ENCODE measurements around the gene SLC6A8. TPM values are rescaled to one million over a fixed set of nuclear protein-coding genes. Genes with fewer than 3 reads are reported as not detected.

Gene SLC6A8
- total RNA-seq (2022; extraction: Qiagen RNA extraction) = 9.7 to 13.5 TPM (median 12.0 TPM) in 5 replicates

DNA sequence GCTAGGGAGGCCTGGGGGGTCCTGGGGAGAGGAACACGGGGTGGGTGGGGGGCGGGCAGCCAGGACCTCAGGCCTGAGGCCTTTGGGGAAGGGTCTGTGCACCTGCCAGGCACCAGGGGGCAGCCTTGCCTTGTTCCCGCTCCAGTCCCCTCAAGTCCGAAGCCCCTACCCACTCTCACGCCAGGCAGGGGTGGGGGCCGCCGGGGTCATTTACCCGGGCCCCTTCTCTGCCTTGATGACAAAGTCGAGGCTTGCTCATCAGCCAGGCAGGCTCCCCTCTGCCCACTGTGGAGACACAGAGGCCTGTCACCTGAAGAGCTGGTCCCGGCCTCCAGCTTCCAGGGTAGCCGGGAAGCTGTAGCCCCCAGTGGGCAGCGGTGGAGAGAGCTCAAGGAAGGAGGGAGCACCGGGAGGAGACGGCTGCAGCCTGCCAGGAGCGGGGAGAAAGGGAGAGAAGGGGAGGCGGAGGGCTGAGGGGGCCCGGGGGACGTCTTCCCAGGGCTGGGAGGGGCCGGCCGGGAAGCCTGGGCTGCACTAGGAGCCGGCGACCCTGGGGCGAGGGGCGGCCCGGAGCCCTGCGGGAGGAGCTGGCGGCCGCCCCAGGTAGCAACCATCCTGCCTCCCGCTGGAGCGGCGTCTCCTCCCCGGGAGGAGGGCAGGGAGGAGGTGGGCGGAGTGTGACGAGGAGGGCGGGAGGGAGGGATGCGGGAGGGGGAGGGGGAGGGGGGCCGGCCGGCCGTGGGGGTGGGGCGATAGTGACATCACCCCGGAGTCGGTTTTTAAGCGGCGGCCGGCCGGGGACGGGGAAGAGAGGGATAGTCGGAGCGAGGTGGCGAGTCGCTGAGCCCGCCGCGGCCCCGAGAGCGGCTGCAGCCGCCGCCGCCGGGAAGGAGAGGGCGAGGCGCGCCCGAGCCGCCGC is at the start of gene SLC6A8:
TSS of gene SLC6A8 (plus strand) at position 806 of the 919 bp plus-strand sequence. CDS start 649 bp downstream, outside the sequence.

DNA sequence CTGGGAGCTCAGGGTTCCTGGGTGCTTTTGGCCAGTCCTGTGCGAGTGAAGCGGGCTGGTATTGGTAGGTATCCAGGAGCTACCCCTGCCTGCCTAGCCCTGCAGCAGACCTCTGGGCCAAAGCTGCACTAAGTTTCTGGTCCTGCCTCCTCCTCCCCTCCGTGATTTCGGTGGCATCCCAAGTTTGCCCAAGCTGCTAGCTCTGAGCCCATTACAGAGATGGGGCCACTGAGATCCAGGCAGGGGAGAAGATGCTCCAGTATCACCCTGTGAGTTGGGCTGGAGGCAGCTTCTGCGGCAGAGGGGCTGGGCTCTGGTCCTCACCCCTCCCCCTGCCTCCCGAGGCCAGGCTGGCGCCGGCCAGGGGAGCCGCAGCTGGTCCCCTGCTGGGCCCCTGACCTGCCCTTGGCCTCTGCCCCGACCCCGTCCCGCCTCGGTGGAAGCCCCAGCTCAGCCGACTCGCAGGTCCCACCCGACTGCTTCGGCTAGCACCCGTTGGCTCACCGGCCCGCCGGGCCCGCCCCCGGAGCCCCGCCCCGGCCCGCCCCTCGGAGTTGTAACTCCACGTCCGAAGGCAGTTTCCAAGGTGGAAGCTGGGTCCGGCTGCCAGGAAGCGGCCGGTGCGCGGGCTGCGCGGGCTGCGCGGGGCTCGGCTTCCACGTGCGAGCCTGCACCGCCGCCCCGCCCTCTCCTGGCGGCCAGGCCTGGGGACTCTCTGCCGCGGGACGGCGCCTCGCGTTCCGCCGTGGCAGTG is 40.9 kb upstream of the SLC6A8 start, which contains the start of gene DUSP9:
TSS of gene DUSP9 (plus strand) at position 584 of the 754 bp plus-strand sequence. CDS start 751 bp downstream, outside the sequence.

DNA sequence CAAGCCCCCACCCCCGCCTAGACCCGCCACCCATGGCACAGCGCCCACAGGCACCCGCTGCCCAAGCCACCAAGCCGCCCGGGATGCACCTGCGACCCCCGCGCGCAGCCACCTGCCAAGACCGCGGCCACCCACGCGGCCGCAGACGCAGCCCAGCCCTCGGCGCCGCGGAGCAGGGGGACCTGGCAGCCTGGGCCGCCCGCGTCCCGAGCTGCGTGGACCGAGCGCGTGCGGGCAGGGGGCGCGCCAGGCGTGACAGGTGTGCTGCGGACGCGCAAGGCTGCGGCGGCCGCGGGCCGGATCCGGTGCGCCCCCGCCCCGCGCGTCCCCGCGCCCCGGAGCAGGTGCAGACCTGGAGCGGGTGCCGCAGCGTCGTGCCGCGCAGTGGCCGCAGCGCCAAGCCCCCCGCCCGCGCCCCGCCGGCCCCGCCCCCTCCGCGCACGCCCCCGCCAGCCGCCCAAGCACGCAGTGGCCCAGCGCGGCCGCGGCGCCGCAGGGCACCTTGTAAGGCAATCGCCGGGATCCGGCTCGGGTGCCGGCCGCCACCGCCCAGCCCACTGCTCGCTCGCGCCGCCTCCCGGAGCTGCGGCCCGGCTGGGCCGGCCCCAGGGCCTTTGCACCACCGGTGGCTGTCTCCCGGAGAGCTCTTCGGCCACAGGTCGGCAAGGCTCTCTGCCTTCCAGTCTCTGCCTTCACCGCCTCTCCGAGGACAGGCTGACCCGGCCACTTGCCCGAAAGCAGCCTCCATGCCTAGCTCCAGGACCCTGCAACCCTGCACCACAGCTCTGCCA is 14.1 kb upstream of the SLC6A8 start, which contains the start of gene PNCK:
TSS of gene PNCK (minus strand) at position 386 of the 791 bp plus-strand sequence. CDS start 737 bp downstream, outside the sequence.

DNA sequence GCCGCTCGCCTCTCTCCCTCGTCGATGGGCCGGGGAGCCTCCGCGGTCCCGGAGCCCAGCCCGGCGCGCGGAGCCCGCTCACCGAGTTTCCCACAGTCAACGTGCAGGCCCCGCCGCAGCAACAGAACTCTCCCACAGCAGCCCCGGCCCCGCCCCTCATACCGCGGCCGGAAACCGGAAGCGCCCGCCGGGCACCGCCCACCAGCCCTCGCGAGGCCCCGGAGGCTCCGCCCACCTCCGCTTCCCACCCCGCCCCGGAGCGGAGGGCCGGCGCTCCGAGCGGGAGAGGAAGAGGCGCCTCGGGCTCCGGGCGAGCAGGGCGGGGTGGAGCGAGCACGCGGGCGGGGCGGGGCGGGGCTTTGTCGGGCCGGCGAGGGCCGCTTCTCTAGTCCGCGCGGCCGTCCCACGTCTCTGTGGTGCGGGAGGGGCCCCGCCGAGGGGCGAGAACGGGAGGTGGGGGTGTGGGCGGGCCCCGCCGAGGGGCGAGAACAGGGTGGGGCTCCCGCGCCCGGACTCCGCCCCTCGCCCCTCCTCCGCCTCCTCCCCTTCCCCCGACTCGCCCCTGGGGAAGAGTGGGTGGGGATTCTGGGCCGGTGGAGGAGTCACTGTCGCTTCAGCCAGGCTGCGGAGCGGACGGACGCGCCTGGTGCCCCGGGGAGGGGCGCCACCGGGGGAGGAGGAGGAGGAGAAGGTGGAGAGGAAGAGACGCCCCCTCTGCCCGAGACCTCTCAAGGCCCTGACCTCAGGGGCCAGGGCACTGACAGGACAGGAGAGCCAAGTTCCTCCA is 36.7 kb downstream of the SLC6A8 start, which contains the start of the genes ABCD1 and BCAP31:
TSS of gene ABCD1 (plus strand) at position 605 of the 787 bp plus-strand sequence. CDS start 411 bp downstream, outside the sequence.
TSS of gene BCAP31 (minus strand) at position 136 of the 787 bp plus-strand sequence. CDS start 1,143 bp downstream, outside the sequence.

Other genes starting within 250 kb of the SLC6A8 start
- gene TREX2, start 241.9 kb upstream of the SLC6A8 start, total RNA-seq (2022; extraction: Qiagen RNA extraction) = 0.96 to 1.7 TPM (median 1.3 TPM) in 5 replicates
- 48.5 to 54.8 TPM (median 50.7 TPM) in 5 replicates for gene HAUS7, start 217.3 kb upstream of the SLC6A8 start, total RNA-seq (2022; extraction: Qiagen RNA extraction)
- 0.07 to 0.08 TPM in 2 of 5 replicates, not detected in the others for gene BGN, start 192.9 kb upstream of the SLC6A8 start, total RNA-seq (2022; extraction: Qiagen RNA extraction)
- 0.06 to 0.14 TPM (median 0.10 TPM) in 5 replicates for gene ATP2B3, start 170.3 kb upstream of the SLC6A8 start, total RNA-seq (2022; extraction: Qiagen RNA extraction)
- 42.8 to 61.8 TPM (median 59.8 TPM) in 5 replicates for gene CCNQ, start 88.8 kb upstream of the SLC6A8 start, total RNA-seq (2022; extraction: Qiagen RNA extraction)
- 0.89 to 1.9 TPM (median 1.4 TPM) in 5 replicates for gene DUSP9, start 40.7 kb upstream of the SLC6A8 start, total RNA-seq (2022; extraction: Qiagen RNA extraction)
- 0.12 to 0.60 TPM (median 0.23 TPM) in 4 of 5 replicates, not detected in the other for gene PNCK, start 14.1 kb upstream of the SLC6A8 start, total RNA-seq (2022; extraction: Qiagen RNA extraction)
- 352 to 443 TPM (median 371 TPM) in 5 replicates for gene BCAP31, start 36.5 kb downstream of the SLC6A8 start, total RNA-seq (2022; extraction: Qiagen RNA extraction)
- gene ABCD1, start 36.9 kb downstream of the SLC6A8 start, total RNA-seq (2022; extraction: Qiagen RNA extraction) = 2.8 to 4.1 TPM (median 4.1 TPM) in 5 replicates
- gene PLXNB3, start 76.3 kb downstream of the SLC6A8 start, total RNA-seq (2022; extraction: Qiagen RNA extraction) = 2.1 to 4.7 TPM (median 3.3 TPM) in 5 replicates
- gene SRPK3, start 93.1 kb downstream of the SLC6A8 start, total RNA-seq (2022; extraction: Qiagen RNA extraction) = 0.36 to 0.48 TPM in 2 of 5 replicates, not detected in the others
- 60.5 to 64.9 TPM (median 61.8 TPM) in 5 replicates for gene IDH3G, start 106.4 kb downstream of the SLC6A8 start, total RNA-seq (2022; extraction: Qiagen RNA extraction)
- 383 to 440 TPM (median 400 TPM) in 5 replicates for gene SSR4, start 106.7 kb downstream of the SLC6A8 start, total RNA-seq (2022; extraction: Qiagen RNA extraction)
- 2.9 to 4.3 TPM (median 3.7 TPM) in 5 replicates for gene PDZD4, start 142.6 kb downstream of the SLC6A8 start, total RNA-seq (2022; extraction: Qiagen RNA extraction)
- 16.6 to 21.9 TPM (median 18.2 TPM) in 5 replicates for gene L1CAM, start 198.2 kb downstream of the SLC6A8 start, total RNA-seq (2022; extraction: Qiagen RNA extraction)
- gene AVPR2, start 216.7 kb downstream of the SLC6A8 start, total RNA-seq (2022; extraction: Qiagen RNA extraction) = 0.11 to 0.22 TPM in 2 of 5 replicates, not detected in the others
- 0.91 to 2.2 TPM (median 1.9 TPM) in 5 replicates for gene ARHGAP4, start 238.3 kb downstream of the SLC6A8 start, total RNA-seq (2022; extraction: Qiagen RNA extraction)
- 201 to 244 TPM (median 219 TPM) in 5 replicates for gene NAA10, start 247.1 kb downstream of the SLC6A8 start, total RNA-seq (2022; extraction: Qiagen RNA extraction)

Data from A549 treated with Mapracorat at 1 μM for 4 hours (cell line).